Endothelial cell of umbilical vein (primary cell): ENCODE data around the gene GRK5.

ENCODE experiments used
- EZH2 ChIP-seq: IDR thresholded peaks from 2 replicates; pipeline ENCODE4 v1.6.1; 2012; ENCODE audit warnings: borderline replicate concordance, low read depth, mild to moderate bottlenecking, moderate library complexity, low read length, inconsistent platforms; ENCODE audit not compliant: severe bottlenecking
- JUN ChIP-seq: IDR thresholded peaks from 2 replicates; pipeline ENCODE4 v1.6.1; 2011; ENCODE audit warnings: borderline replicate concordance, low read depth; ENCODE audit not compliant: insufficient read length, insufficient read depth
- POLR2A ChIP-seq: IDR thresholded peaks from 2 replicates; pipeline ENCODE4 v1.6.1; 2012; ENCODE audit warnings: low read depth, mild to moderate bottlenecking, control low read depth, low read length
- POLR2AphosphoS5 ChIP-seq: IDR thresholded peaks from 2 replicates; pipeline ENCODE4 v1.6.1; 2012; ENCODE audit warnings: low read depth, mild to moderate bottlenecking, control low read depth, low read length, moderate library complexity; ENCODE audit not compliant: insufficient read depth
- TF ChIP-seq, protein P1 (sequence below), 2 donors: IDR thresholded peaks; 1 replicate in 1 of 2; 2 replicates in 1 of 2; pipeline ENCODE4 v1.5.1; 2011; ENCODE audit warnings: low read length in 2 of 2, mild to moderate bottlenecking in 2 of 2, moderate library complexity in 2 of 2, control low read depth in 1 of 2, inconsistent platforms in 1 of 2, low read depth in 1 of 2; ENCODE audit not compliant: insufficient read depth in 1 of 2; ENCODE audit errors: extremely low read depth in 1 of 2
- TF ChIP-seq, protein P2 (sequence below): IDR thresholded peaks from 2 replicates; pipeline ENCODE4 v1.6.1; 2011; ENCODE audit not compliant: insufficient read depth, insufficient read length

DNA sequence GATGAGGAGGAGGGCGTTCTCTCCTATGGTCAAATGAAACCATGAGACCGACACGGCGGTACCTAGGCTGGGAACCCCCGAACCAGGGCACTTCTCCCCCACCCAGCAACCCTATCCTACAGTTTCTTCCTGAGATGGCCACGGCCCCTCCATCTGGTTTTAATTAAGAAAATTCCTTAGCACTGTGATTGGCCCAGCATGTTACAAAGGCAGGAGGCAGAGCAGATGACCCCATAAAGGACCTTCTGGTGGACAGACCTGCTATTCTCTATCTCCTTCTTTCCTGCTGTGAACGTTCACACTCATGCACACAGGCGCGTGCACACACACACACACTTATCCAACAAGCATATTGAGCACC lies 205.7 kb downstream of the GRK5 start:
- TF ChIP-seq, protein P1, sequence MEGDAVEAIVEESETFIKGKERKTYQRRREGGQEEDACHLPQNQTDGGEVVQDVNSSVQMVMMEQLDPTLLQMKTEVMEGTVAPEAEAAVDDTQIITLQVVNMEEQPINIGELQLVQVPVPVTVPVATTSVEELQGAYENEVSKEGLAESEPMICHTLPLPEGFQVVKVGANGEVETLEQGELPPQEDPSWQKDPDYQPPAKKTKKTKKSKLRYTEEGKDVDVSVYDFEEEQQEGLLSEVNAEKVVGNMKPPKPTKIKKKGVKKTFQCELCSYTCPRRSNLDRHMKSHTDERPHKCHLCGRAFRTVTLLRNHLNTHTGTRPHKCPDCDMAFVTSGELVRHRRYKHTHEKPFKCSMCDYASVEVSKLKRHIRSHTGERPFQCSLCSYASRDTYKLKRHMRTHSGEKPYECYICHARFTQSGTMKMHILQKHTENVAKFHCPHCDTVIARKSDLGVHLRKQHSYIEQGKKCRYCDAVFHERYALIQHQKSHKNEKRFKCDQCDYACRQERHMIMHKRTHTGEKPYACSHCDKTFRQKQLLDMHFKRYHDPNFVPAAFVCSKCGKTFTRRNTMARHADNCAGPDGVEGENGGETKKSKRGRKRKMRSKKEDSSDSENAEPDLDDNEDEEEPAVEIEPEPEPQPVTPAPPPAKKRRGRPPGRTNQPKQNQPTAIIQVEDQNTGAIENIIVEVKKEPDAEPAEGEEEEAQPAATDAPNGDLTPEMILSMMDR (IDR thresholded peaks at IDR 0.05; ENCODE audit: extremely low read depth in 1 of 2, insufficient read depth in 1 of 2, low read depth in 1 of 2, low read length in 2 of 2): no peak
- TF ChIP-seq POLR2A: no peak
- TF ChIP-seq EZH2: no peak
- TF ChIP-seq POLR2AphosphoS5: no peak
- TF ChIP-seq, protein P2, sequence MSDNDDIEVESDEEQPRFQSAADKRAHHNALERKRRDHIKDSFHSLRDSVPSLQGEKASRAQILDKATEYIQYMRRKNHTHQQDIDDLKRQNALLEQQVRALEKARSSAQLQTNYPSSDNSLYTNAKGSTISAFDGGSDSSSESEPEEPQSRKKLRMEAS: no peak
- TF ChIP-seq JUN: no peak
